Endothelial cell of umbilical vein (primary cell): ENCODE measurements around the gene ARHGEF19. TPM values are rescaled to one million over a fixed set of nuclear protein-coding genes. Genes with fewer than 3 reads are reported as not detected.

Experiments used
- BruUV-seq: library from RNA; stranded (reverse); fragments of 400-500 nt; replicated peaks from 2 replicates; lab custom pipeline; 2021; lab: Mats Ljungman, UMichigan
- CTCF ChIA-PET: fragments of 300-600, 350-600 bp; sonication (Branson Sonifier 250); formaldehyde crosslinking; loops from one replicate; lab custom pipeline; 2021; ENCODE audit warnings: antibody characterized with exemption, inconsistent platforms; lab: Charles Lee
- POLR2A ChIA-PET: fragments of 300-600, 350-600 bp; sonication (Branson Sonifier 250); formaldehyde crosslinking; loops from one replicate; lab custom pipeline; 2021; ENCODE audit warnings: antibody characterized with exemption, inconsistent platforms; lab: Charles Lee
- DNase-seq: peaks from one replicate; pipeline ENCODE4 v3.0.0-alpha.2; 2011; ENCODE audit warnings: low read depth, low spot score
- FAIRE-seq: peaks from 2 replicates; lab custom pipeline; 2011; peaks lifted over from hg19 to GRCh38; lab: Jason Lieb, UNC
- H2AFZ ChIP-seq: 2 replicates; pipeline ENCODE4 v1.6.0; 2012; ENCODE audit warnings: low read depth, low read length, control low read depth, inconsistent platforms
- H3K27ac ChIP-seq: 2 replicates; pipeline ENCODE4 v1.5.1; 2011; ENCODE audit warnings: low read depth, mild to moderate bottlenecking, control low read depth, low read length, moderate library complexity; ENCODE audit not compliant: insufficient read depth
- H3K27me3 ChIP-seq, 2 experiments: 2 replicates each; pipeline versions ENCODE4 v1.6.0 to v1.6.1; 2011; ENCODE audit warnings: low read length in 2 of 2, mixed read lengths in 1 of 2; ENCODE audit not compliant: control insufficient read depth in 2 of 2, insufficient read depth in 2 of 2
- H3K36me3 ChIP-seq, 2 experiments: 2 replicates in 1 of 2; 3 replicates in 1 of 2; pipeline ENCODE4 v1.5.1; 2011; ENCODE audit warnings: low read length in 2 of 2, mild to moderate bottlenecking in 1 of 2, moderate library complexity in 1 of 2; ENCODE audit not compliant: control insufficient read depth in 2 of 2, insufficient read depth in 2 of 2; ENCODE audit errors: extremely low read depth in 1 of 2
- H3K4me1 ChIP-seq: 3 replicates; pipeline ENCODE4 v1.5.1; 2011; ENCODE audit warnings: mild to moderate bottlenecking, low read length; ENCODE audit not compliant: control insufficient read depth, insufficient read depth; ENCODE audit errors: extremely low read depth
- H3K4me2 ChIP-seq: 2 replicates; pipeline ENCODE4 v1.6.1; 2011; ENCODE audit warnings: low read length, control low read depth, mixed read lengths; ENCODE audit not compliant: insufficient read depth
- H3K4me3 ChIP-seq, 3 experiments: fragments of 200-600 bp in 1 of 3; sonication (generic), shearing (Covaris generic) in 1 of 3; replicated peaks in 1 of 3; 2 replicates each; pipeline ENCODE4 v1.5.1; 2011 to 2016; ENCODE audit warnings: control low read depth in 3 of 3, low read length in 3 of 3, mild to moderate bottlenecking in 2 of 3, inconsistent platforms in 1 of 3, low read depth in 1 of 3, moderate library complexity in 1 of 3; ENCODE audit not compliant: insufficient read depth in 1 of 3
- H3K79me2 ChIP-seq: 2 replicates; pipeline ENCODE4 v1.6.0; 2012; ENCODE audit warnings: low read length, inconsistent platforms; ENCODE audit not compliant: control insufficient read depth, insufficient read depth
- H3K9ac ChIP-seq: replicated peaks from 2 replicates; pipeline ENCODE3; 2011; ENCODE audit warnings: low read length, control low read depth; ENCODE audit not compliant: insufficient read depth; ENCODE audit errors: extremely low read depth
- H3K9me1 ChIP-seq: replicated peaks from 3 replicates; pipeline ENCODE4 v1.6.0; 2011; ENCODE audit warnings: mild to moderate bottlenecking, low read length; ENCODE audit not compliant: control insufficient read depth, insufficient read depth; ENCODE audit errors: extremely low read depth
- H3K9me3 ChIP-seq: replicated peaks from 2 replicates; pipeline ENCODE4 v1.5.1; 2012; ENCODE audit warnings: low read length, inconsistent platforms; ENCODE audit not compliant: control insufficient read depth, insufficient read depth
- H4K20me1 ChIP-seq: replicated peaks from 2 replicates; pipeline ENCODE3; 2011; ENCODE audit warnings: mild to moderate bottlenecking, low read length; ENCODE audit not compliant: control insufficient read depth, insufficient read depth; ENCODE audit errors: extremely low read depth
- EZH2 ChIP-seq: IDR thresholded peaks from 2 replicates; pipeline ENCODE4 v1.6.1; 2012; ENCODE audit warnings: borderline replicate concordance, low read depth, mild to moderate bottlenecking, moderate library complexity, low read length, inconsistent platforms; ENCODE audit not compliant: severe bottlenecking
- FOS ChIP-seq: IDR thresholded peaks from 2 replicates; pipeline ENCODE4 v1.6.1; 2011; ENCODE audit warnings: mild to moderate bottlenecking, low read length, moderate library complexity, borderline replicate concordance; ENCODE audit not compliant: insufficient read depth
- GATA2 ChIP-seq: IDR thresholded peaks from 2 replicates; pipeline ENCODE4 v1.7.0; 2011; ENCODE audit warnings: low read depth, mild to moderate bottlenecking, moderate library complexity, mixed read lengths, low read length; ENCODE audit not compliant: insufficient read length, insufficient read depth
- JUN ChIP-seq: IDR thresholded peaks from 2 replicates; pipeline ENCODE4 v1.6.1; 2011; ENCODE audit warnings: borderline replicate concordance, low read depth; ENCODE audit not compliant: insufficient read length, insufficient read depth
- MYC ChIP-seq: IDR thresholded peaks from one replicate; pipeline ENCODE4 v1.6.1; 2011; ENCODE audit warnings: mild to moderate bottlenecking, low read depth, low read length
- POLR2A ChIP-seq: IDR thresholded peaks from 2 replicates; pipeline ENCODE4 v1.6.1; 2012; ENCODE audit warnings: low read depth, mild to moderate bottlenecking, control low read depth, low read length
- POLR2AphosphoS5 ChIP-seq: IDR thresholded peaks from 2 replicates; pipeline ENCODE4 v1.6.1; 2012; ENCODE audit warnings: low read depth, mild to moderate bottlenecking, control low read depth, low read length, moderate library complexity; ENCODE audit not compliant: insufficient read depth
- dilution Hi-C: fragments of 300-500 bp; cut with MboI; formaldehyde crosslinking; loops from one replicate; pipeline ENCODE4 v1.15.0; 2019; ENCODE audit warnings: low sequenced_read_pairs; ENCODE audit not compliant: extremely low pct_ligation_motif_present
- intact Hi-C: fragments of 100-400 bp; cut with micrococcal nuclease; formaldehyde crosslinking; loops from one replicate; pipeline ENCODE4 v1.10.0; 2022
- polyA plus RNA-seq, 4 experiments: library from polyadenylated mRNA; depleted of rRNA in 3 of 4; stranded (reverse) in 3 of 4; unstranded in 1 of 4; fragments of >200 nt; gene quantifications; 2 replicates each; pipeline versions ENCODE4 v1.2.1 to v1.2.3, GENCODE V29; 2011 to 2012; ENCODE audit warnings: missing spikeins in 1 of 4
- total RNA-seq: library from RNA; stranded (reverse); gene quantifications from 2 replicates; pipeline ENCODE4 v1.2.3, GENCODE V29; 2021
- TF ChIP-seq, protein P1 (sequence below), 2 donors: IDR thresholded peaks; 1 replicate in 1 of 2; 2 replicates in 1 of 2; pipeline ENCODE4 v1.5.1; 2011; ENCODE audit warnings: low read length in 2 of 2, mild to moderate bottlenecking in 2 of 2, moderate library complexity in 2 of 2, control low read depth in 1 of 2, inconsistent platforms in 1 of 2, low read depth in 1 of 2; ENCODE audit not compliant: insufficient read depth in 1 of 2; ENCODE audit errors: extremely low read depth in 1 of 2
- TF ChIP-seq, protein P2 (sequence below): IDR thresholded peaks from 2 replicates; pipeline ENCODE4 v1.6.1; 2011; ENCODE audit not compliant: insufficient read depth, insufficient read length

The ARHGEF19 gene
- total and polyA plus RNA-seq, 2 donors (not counting 3 experiments of a cell fraction or from before 2014, with no cell fraction given) = 6.2 to 8.0 TPM

GRCh38 chr1:16209132-16209846, 3.2 kb downstream of the ARHGEF19 start:
- Histone ChIP-seq H3K9me3 (no peaks in the 10 kb centered on the region), H3K27me3 (no peaks in the 10 kb centered on the region), H3K9me1 (no peaks in the 10 kb centered on the region), H3K27ac (no peak overlapping the region), H3K79me2 (no peaks in the 10 kb centered on the region), H3K4me3 (no peak overlapping the region), H3K4me2 (no peak overlapping the region), H3K9ac (no peak overlapping the region), H4K20me1 (no peaks in the 10 kb centered on the region), H3K36me3 (no peaks in the 10 kb centered on the region), H3K4me1 (peaks cover 9% of the 10 kb centered on the region), H2AFZ (no peak overlapping the region)
- no peak for DNase-seq
- ChIA-PET CTCF (no interaction called here), POLR2A (no interaction called here)
- no peak for FAIRE-seq
- TF ChIP-seq POLR2A = no peak
- TF ChIP-seq FOS = no peak
- TF ChIP-seq, protein P1, sequence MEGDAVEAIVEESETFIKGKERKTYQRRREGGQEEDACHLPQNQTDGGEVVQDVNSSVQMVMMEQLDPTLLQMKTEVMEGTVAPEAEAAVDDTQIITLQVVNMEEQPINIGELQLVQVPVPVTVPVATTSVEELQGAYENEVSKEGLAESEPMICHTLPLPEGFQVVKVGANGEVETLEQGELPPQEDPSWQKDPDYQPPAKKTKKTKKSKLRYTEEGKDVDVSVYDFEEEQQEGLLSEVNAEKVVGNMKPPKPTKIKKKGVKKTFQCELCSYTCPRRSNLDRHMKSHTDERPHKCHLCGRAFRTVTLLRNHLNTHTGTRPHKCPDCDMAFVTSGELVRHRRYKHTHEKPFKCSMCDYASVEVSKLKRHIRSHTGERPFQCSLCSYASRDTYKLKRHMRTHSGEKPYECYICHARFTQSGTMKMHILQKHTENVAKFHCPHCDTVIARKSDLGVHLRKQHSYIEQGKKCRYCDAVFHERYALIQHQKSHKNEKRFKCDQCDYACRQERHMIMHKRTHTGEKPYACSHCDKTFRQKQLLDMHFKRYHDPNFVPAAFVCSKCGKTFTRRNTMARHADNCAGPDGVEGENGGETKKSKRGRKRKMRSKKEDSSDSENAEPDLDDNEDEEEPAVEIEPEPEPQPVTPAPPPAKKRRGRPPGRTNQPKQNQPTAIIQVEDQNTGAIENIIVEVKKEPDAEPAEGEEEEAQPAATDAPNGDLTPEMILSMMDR (IDR thresholded peaks at IDR 0.05; ENCODE audit: extremely low read depth in 1 of 2, insufficient read depth in 1 of 2, low read depth in 1 of 2, low read length in 2 of 2) = no peak
- TF ChIP-seq MYC = no peak
- no peak for TF ChIP-seq JUN
- TF ChIP-seq, protein P2, sequence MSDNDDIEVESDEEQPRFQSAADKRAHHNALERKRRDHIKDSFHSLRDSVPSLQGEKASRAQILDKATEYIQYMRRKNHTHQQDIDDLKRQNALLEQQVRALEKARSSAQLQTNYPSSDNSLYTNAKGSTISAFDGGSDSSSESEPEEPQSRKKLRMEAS = no peak
- no peak for TF ChIP-seq EZH2
- no peak for TF ChIP-seq GATA2
- TF ChIP-seq POLR2AphosphoS5 = no peak
- dilution Hi-C loops (no loop called here), intact Hi-C loops (loop anchor here (5.0 to 10.0 kb wide), 2 partner anchors 143 to 236 kb away; partner anchors contain the start of genes FBXO42 and NECAP2)
- no TSS peak for BruUV-seq
